ENCODE results near the gene MED9. TPM values are rescaled to one million over a fixed set of nuclear protein-coding genes. Genes with fewer than 3 reads are reported as not detected.
A peak's percentile ranks its signal among the peaks of the same experiment; 100 is the strongest.

MED9 gene
- total and polyA plus RNA-seq, 8 donors, result 4.6 to 12.2 (median 7.1) TPM

GRCh38 chr17:17520599-17521232, 43.9 kb downstream of the MED9 start:
- H3K4me3 ChIP-seq, result no peak overlapping the region
- DNase-seq (peak in 2 of 6 donors; percentile 11 to 52), ATAC-seq (no peak), FAIRE-seq (no peak)
- intact Hi-C loops (cut with DNase I), result no loop called here
- H3K27me3 ChIP-seq, result no peaks in the 10 kb centered on the region
- no peak overlapping the region for H3K27ac ChIP-seq
- no peak for TF ChIP-seq CTCF (IDR thresholded peaks at IDR 0.05)
- H3K9me3 ChIP-seq, result no peaks in the 10 kb centered on the region
- WGBS, 2 donors, result 90 to 91% methylated on average over 22 of the region's 22 CpGs
- peaks cover 0 to 16% (median 12%) of the 10 kb centered on the region in 3 donors for H3K4me1 ChIP-seq
- H3K36me3 ChIP-seq, result no peaks in the 10 kb centered on the region

GRCh38 chr17:17523001-17523730, 46.4 kb downstream of the MED9 start:
- DNase-seq (peak; percentile 75 to 87 (median 83)), FAIRE-seq (no peak), ATAC-seq (peak; percentile 87 to 94 (median 90))
- 26 to 30% methylated on average over 14 of the region's 14 CpGs for WGBS, 2 donors
- Histone ChIP-seq H3K27ac (peak overlapping the region; percentile 25 to 71 (median 51)), H3K36me3 (no peaks in the 10 kb centered on the region), H3K9me3 (no peaks in the 10 kb centered on the region), H3K27me3 (no peaks in the 10 kb centered on the region), H3K4me1 (peaks cover 6 to 20% (median 12%) of the 10 kb centered on the region in 3 donors), H3K4me3 (no peak overlapping the region)
- intact Hi-C loops (cut with DNase I), result no loop called here
- TF ChIP-seq CTCF (IDR thresholded peaks at IDR 0.05), result no peak

- ATAC-seq (peak in 2 of 4 donors; percentile 2 to 6), DNase-seq (peak in 2 of 6 donors; percentile 1 to 11), FAIRE-seq (no peak)
- Histone ChIP-seq H3K4me1 (peaks cover 6 to 20% (median 13%) of the 10 kb centered on the region in 3 donors), H3K27ac (peak overlapping the region; percentile 25 to 71 (median 51)), H3K36me3 (no peaks in the 10 kb centered on the region), H3K27me3 (no peaks in the 10 kb centered on the region), H3K9me3 (no peaks in the 10 kb centered on the region), H3K4me3 (no peak overlapping the region)
- WGBS, 2 donors, result 64 to 65% methylated on average over 19 of the region's 19 CpGs
- intact Hi-C loops (cut with DNase I), result no loop called here
- no peak for TF ChIP-seq CTCF (IDR thresholded peaks at IDR 0.05)
Measured at GRCh38 chr17:17523731-17524490, 47.1 kb downstream of the MED9 start.

GRCh38 chr17:17525311-17525710, 48.5 kb downstream of the MED9 start:
- intact Hi-C loops (cut with DNase I), result no loop called here
- Histone ChIP-seq H3K9me3 (no peaks in the 10 kb centered on the region), H3K4me3 (no peak overlapping the region), H3K27ac (no peak overlapping the region), H3K27me3 (no peaks in the 10 kb centered on the region), H3K4me1 (peaks cover 6 to 20% (median 19%) of the 10 kb centered on the region in 3 donors), H3K36me3 (no peaks in the 10 kb centered on the region)
- 91 to 97% methylated on average over 15 of the region's 15 CpGs for WGBS, 2 donors
- FAIRE-seq (no peak), DNase-seq (peak in 2 of 6 donors; percentile 21 to 48), ATAC-seq (no peak)
- TF ChIP-seq CTCF (IDR thresholded peaks at IDR 0.05), result no peak
